ENCODE measurements around the gene UBE2V1.

GRCh38 chr20:50048420-50049166, 64.4 kb downstream of the UBE2V1 start:
- TF ChIP-seq, protein P1, sequence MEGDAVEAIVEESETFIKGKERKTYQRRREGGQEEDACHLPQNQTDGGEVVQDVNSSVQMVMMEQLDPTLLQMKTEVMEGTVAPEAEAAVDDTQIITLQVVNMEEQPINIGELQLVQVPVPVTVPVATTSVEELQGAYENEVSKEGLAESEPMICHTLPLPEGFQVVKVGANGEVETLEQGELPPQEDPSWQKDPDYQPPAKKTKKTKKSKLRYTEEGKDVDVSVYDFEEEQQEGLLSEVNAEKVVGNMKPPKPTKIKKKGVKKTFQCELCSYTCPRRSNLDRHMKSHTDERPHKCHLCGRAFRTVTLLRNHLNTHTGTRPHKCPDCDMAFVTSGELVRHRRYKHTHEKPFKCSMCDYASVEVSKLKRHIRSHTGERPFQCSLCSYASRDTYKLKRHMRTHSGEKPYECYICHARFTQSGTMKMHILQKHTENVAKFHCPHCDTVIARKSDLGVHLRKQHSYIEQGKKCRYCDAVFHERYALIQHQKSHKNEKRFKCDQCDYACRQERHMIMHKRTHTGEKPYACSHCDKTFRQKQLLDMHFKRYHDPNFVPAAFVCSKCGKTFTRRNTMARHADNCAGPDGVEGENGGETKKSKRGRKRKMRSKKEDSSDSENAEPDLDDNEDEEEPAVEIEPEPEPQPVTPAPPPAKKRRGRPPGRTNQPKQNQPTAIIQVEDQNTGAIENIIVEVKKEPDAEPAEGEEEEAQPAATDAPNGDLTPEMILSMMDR (conservative IDR thresholded peaks at IDR 0.05; ENCODE audit: low read length): no peak
- TF ChIP-seq EZH2phosphoT487 (IDR thresholded peaks at IDR 0.05; ENCODE audit: borderline replicate concordance): no peak
